Measurements from ENCODE around the gene CEP89. TPM values are rescaled to one million over a fixed set of nuclear protein-coding genes. Genes with fewer than 3 reads are reported as not detected.

CEP89 gene
- total RNA-seq, 1 donor from 2014 or later = 32.9 TPM

DNA sequence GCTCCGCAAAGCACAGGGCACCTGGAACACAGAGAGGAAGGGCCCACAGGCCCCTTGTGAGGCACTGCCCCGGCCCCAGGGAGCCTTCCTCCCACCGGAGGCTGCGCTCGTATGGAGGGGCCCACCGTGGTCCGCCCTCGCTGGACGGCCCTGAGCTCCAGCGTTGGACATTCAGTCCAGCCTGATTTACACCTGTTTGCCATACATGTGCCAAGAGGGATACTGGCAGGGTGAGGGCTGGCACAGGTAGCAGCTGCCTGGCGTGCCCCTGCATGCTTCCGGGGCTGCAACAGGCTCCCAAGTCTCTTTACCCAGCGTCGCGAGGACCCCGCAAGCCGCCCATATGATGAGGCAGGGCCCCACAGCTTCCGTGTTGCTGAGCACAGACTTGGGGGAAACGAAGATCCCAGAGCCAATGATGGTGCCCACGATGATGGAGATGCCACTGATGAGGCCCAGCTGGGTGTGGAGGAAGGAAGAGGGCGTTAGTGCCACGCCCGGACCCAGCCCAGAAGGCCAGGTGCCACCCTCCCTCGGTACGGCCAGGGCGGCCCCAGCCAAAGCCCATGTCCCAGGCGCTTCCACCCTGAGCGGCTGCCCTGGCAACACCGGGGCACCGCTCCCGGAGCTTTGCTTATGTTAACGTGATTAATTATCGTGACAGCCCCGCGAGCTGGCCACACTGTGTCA is 107.3 kb downstream of the CEP89 start:
- no peak overlapping the region for H3K4me3 Mint-ChIP-seq (ENCODE audit: unreplicated experiment)
- H3K4me1 Mint-ChIP-seq (ENCODE audit: unreplicated experiment) = no peaks in the 10 kb centered on the region
- H3K27me3 Mint-ChIP-seq (ENCODE audit: unreplicated experiment) = no peaks in the 10 kb centered on the region
- no peak for DNase-seq (ENCODE audit: extremely low spot score, unreplicated experiment)
- H3K27ac Mint-ChIP-seq (ENCODE audit: unreplicated experiment) = no peak overlapping the region
- TF ChIP-seq, protein P1, sequence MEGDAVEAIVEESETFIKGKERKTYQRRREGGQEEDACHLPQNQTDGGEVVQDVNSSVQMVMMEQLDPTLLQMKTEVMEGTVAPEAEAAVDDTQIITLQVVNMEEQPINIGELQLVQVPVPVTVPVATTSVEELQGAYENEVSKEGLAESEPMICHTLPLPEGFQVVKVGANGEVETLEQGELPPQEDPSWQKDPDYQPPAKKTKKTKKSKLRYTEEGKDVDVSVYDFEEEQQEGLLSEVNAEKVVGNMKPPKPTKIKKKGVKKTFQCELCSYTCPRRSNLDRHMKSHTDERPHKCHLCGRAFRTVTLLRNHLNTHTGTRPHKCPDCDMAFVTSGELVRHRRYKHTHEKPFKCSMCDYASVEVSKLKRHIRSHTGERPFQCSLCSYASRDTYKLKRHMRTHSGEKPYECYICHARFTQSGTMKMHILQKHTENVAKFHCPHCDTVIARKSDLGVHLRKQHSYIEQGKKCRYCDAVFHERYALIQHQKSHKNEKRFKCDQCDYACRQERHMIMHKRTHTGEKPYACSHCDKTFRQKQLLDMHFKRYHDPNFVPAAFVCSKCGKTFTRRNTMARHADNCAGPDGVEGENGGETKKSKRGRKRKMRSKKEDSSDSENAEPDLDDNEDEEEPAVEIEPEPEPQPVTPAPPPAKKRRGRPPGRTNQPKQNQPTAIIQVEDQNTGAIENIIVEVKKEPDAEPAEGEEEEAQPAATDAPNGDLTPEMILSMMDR (IDR thresholded peaks at IDR 0.05) = no peak
- H3K36me3 Mint-ChIP-seq (ENCODE audit: unreplicated experiment) = no peaks in the 10 kb centered on the region
- no peaks in the 10 kb centered on the region for H3K9me3 Mint-ChIP-seq (ENCODE audit: unreplicated experiment)

DNA sequence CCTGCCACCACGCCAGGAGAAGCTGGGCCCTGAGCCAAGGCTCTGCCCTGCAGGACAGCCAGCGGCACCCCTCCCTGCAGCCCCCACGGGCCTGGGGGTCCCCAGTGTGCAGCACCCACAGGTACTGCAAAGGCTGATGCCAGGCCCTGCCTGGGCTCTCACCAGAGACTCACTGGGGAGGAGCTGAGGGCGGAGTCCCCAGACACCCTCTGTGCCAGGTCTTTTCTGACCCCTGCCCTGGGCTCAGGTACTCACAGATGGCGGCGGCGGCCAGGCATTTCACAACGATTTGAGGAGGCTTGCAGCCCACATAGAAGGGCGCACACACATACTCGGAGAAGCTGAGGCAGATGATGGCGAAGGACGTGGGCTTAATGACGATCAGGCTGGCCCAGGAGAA is 107.9 kb downstream of the CEP89 start:
- no peaks in the 10 kb centered on the region for H3K4me1 Mint-ChIP-seq (ENCODE audit: unreplicated experiment)
- H3K27me3 Mint-ChIP-seq (ENCODE audit: unreplicated experiment) = no peaks in the 10 kb centered on the region
- H3K4me3 Mint-ChIP-seq (ENCODE audit: unreplicated experiment) = no peak overlapping the region
- H3K27ac Mint-ChIP-seq (ENCODE audit: unreplicated experiment) = no peak overlapping the region
- no peaks in the 10 kb centered on the region for H3K9me3 Mint-ChIP-seq (ENCODE audit: unreplicated experiment)
- H3K36me3 Mint-ChIP-seq (ENCODE audit: unreplicated experiment) = no peaks in the 10 kb centered on the region
- DNase-seq (ENCODE audit: extremely low spot score, unreplicated experiment) = no peak
- TF ChIP-seq, protein P1 (IDR thresholded peaks at IDR 0.05) = no peak

DNA sequence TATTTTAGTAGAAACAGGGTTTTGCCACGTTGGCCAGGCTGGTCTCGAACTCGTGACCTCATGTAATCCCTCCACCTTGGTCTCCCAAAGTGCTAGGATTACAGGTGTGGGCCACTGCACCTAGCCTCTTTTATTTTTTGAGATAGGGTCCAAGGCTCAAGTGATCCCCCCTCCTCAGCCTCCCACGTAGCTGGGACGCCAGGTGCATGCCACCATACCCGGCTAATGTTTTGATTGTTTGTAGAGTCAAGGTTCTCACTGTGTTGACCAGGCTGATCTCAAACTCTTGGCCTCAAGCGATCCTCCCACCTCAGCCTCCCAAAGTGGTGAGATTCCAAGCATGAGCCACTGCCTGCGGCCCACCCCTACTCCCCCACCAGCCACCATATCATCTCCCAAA is 108.5 kb downstream of the CEP89 start:
- TF ChIP-seq, protein P1 (IDR thresholded peaks at IDR 0.05) = no peak
- H3K36me3 Mint-ChIP-seq (ENCODE audit: unreplicated experiment) = no peaks in the 10 kb centered on the region
- no peaks in the 10 kb centered on the region for H3K9me3 Mint-ChIP-seq (ENCODE audit: unreplicated experiment)
- no peak overlapping the region for H3K4me3 Mint-ChIP-seq (ENCODE audit: unreplicated experiment)
- H3K27ac Mint-ChIP-seq (ENCODE audit: unreplicated experiment) = no peak overlapping the region
- no peaks in the 10 kb centered on the region for H3K4me1 Mint-ChIP-seq (ENCODE audit: unreplicated experiment)
- DNase-seq (ENCODE audit: extremely low spot score, unreplicated experiment) = no peak
- H3K27me3 Mint-ChIP-seq (ENCODE audit: unreplicated experiment) = no peaks in the 10 kb centered on the region

DNA sequence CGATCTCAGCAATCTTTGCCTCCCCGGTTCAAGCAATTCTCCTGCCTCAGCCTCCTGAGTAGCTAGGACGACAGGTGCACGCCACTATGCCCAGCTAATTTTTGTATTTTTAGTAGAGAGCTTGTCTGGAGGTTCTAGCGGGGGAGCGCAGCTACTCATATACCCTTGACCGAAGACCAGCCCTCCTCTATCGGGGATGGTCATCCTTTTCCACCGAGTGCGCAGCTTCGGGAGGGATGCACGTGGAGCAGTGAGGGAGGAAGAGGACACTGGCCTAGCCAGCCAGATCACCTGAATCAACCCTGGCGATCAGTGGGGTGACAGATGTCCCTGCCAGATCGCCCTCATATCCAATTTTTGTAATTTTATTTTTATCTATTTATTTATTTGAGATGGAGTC is 109.0 kb downstream of the CEP89 start:
- no peak for DNase-seq (ENCODE audit: extremely low spot score, unreplicated experiment)
- Mint-ChIP-seq H3K4me1 (ENCODE audit: unreplicated experiment) (no peaks in the 10 kb centered on the region), H3K9me3 (ENCODE audit: unreplicated experiment) (no peaks in the 10 kb centered on the region), H3K36me3 (ENCODE audit: unreplicated experiment) (no peaks in the 10 kb centered on the region), H3K27me3 (ENCODE audit: unreplicated experiment) (no peaks in the 10 kb centered on the region), H3K4me3 (ENCODE audit: unreplicated experiment) (no peak overlapping the region), H3K27ac (ENCODE audit: unreplicated experiment) (no peak overlapping the region)
- TF ChIP-seq, protein P1 (IDR thresholded peaks at IDR 0.05) = no peak

DNA sequence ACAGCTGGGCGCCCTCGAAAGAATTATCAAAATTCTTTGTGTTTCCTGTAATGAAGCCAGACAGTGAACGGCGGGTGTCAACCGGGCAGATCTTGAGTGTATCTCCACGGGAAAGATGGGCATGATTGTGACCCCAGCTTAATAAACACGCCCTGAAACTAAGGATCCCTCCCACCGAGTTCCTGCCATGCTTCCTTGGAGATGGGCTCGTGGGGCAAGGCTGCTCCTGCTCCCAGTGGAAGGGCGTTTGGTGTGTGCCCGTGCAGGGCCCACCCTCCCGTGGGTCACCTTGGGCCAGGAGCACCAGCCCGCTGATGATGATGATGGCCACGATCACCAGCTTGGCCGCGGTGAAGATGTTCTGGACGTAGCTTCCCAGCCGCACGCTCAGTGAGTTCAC is 109.6 kb downstream of the CEP89 start:
- Mint-ChIP-seq H3K4me3 (ENCODE audit: unreplicated experiment) (no peak overlapping the region), H3K9me3 (ENCODE audit: unreplicated experiment) (no peaks in the 10 kb centered on the region), H3K27ac (ENCODE audit: unreplicated experiment) (no peak overlapping the region), H3K27me3 (ENCODE audit: unreplicated experiment) (no peaks in the 10 kb centered on the region), H3K4me1 (ENCODE audit: unreplicated experiment) (no peaks in the 10 kb centered on the region), H3K36me3 (ENCODE audit: unreplicated experiment) (no peaks in the 10 kb centered on the region)
- no peak for DNase-seq (ENCODE audit: extremely low spot score, unreplicated experiment)
- TF ChIP-seq, protein P1 (IDR thresholded peaks at IDR 0.05) = no peak

Measured in osteocyte (in vitro differentiated cells).